ENCODE measurements around the gene CYP46A1.

Gene CYP46A1

DNA sequence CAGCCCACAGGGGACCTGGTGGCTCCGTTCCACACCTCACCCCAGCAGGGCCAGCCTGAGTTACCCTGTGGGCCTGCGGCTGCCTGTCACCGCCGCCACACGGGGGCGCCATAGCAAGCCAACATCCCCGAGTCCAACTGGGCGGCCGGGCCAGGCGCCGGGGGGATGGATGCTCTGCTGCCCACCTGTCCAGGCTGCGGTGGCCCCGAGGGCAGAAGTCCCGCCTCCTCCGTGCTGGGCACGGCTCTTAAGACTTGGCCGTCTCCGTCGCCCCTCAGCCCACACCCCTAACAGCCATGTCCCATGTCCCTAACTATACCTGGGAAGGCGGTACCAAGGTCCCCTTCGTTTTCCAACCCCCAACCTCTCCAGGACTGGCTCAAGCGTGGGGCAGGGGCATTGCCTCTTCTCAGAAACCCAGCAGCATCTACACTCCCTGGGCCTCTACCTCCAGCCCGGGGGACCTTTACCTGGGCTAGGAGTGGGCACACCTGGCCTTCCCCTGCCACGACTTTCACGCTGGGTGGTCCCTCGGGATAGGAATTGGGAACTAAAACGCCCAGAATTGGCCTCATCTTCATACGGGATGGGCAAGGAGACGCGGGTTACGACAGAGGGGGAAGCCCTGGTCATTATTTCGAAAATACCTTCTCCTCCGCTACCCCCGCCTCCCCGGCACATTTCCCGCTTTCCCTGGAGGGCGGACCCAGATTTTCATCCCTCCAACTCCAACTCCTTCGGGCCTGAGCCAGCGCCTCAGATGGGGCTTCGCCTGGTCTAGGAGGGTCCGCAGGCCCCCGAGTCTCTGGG lies 1.1 kb upstream of the CYP46A1 start (continued):
- TF ChIP-seq, protein P1, sequence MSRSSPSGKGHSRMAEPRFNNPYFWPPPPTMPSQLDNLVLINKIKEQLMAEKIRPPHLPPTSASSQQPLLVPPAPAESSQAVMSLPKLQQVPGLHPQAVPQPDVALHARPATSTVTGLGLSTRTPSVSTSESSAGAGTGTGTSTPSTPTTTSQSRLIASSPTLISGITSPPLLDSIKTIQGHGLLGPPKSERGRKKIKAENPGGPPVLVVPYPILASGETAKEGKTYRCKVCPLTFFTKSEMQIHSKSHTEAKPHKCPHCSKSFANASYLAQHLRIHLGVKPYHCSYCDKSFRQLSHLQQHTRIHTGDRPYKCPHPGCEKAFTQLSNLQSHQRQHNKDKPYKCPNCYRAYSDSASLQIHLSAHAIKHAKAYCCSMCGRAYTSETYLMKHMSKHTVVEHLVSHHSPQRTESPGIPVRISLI (tag by site-specific recombination; IDR thresholded peaks at IDR 0.05): no peak
- TF ChIP-seq ZNF23 (tag by site-specific recombination; IDR thresholded peaks at IDR 0.05; ENCODE audit: borderline replicate concordance): no peak
- TF ChIP-seq GLIS2 (tag by site-specific recombination; IDR thresholded peaks at IDR 0.05): peak; percentile 75
- TF ChIP-seq ZNF501 (tag by site-specific recombination; IDR thresholded peaks at IDR 0.05): 0 out of 2 replicates have a peak, but pooled peaks have one; percentile 22
- 0 out of 2 replicates have a peak, but pooled peaks have one; percentile 24 for TF ChIP-seq ZNF76 (tag by site-specific recombination; IDR thresholded peaks at IDR 0.05; ENCODE audit: borderline replicate concordance, low read depth)
- no peak for TF ChIP-seq KLF7 (tag by site-specific recombination; IDR thresholded peaks at IDR 0.05; ENCODE audit: borderline replicate concordance)
- TF ChIP-seq KLF16 (tag by site-specific recombination; IDR thresholded peaks at IDR 0.05): peak; percentile 69; the same call in 1 of the 2 replicates
- TF ChIP-seq ZBTB48 (tag by site-specific recombination; IDR thresholded peaks at IDR 0.05): peak; percentile 85
- TF ChIP-seq, protein P2, sequence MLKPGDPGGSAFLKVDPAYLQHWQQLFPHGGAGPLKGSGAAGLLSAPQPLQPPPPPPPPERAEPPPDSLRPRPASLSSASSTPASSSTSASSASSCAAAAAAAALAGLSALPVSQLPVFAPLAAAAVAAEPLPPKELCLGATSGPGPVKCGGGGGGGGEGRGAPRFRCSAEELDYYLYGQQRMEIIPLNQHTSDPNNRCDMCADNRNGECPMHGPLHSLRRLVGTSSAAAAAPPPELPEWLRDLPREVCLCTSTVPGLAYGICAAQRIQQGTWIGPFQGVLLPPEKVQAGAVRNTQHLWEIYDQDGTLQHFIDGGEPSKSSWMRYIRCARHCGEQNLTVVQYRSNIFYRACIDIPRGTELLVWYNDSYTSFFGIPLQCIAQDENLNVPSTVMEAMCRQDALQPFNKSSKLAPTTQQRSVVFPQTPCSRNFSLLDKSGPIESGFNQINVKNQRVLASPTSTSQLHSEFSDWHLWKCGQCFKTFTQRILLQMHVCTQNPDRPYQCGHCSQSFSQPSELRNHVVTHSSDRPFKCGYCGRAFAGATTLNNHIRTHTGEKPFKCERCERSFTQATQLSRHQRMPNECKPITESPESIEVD (tag by site-specific recombination; IDR thresholded peaks at IDR 0.05): no peak
- TF ChIP-seq SP3 (tag by site-specific recombination; IDR thresholded peaks at IDR 0.05): peak; percentile 16; the same call in 1 of the 2 replicates
- TF ChIP-seq ZNF292 (tag by site-specific recombination; IDR thresholded peaks at IDR 0.05; ENCODE audit: borderline replicate concordance, low read depth): no peak
- TF ChIP-seq, protein P3, sequence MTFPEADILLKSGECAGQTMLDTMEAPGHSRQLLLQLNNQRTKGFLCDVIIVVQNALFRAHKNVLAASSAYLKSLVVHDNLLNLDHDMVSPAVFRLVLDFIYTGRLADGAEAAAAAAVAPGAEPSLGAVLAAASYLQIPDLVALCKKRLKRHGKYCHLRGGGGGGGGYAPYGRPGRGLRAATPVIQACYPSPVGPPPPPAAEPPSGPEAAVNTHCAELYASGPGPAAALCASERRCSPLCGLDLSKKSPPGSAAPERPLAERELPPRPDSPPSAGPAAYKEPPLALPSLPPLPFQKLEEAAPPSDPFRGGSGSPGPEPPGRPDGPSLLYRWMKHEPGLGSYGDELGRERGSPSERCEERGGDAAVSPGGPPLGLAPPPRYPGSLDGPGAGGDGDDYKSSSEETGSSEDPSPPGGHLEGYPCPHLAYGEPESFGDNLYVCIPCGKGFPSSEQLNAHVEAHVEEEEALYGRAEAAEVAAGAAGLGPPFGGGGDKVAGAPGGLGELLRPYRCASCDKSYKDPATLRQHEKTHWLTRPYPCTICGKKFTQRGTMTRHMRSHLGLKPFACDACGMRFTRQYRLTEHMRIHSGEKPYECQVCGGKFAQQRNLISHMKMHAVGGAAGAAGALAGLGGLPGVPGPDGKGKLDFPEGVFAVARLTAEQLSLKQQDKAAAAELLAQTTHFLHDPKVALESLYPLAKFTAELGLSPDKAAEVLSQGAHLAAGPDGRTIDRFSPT (tag by site-specific recombination; IDR thresholded peaks at IDR 0.05): peak; percentile 79
- peak; percentile 66 for TF ChIP-seq ZNF600 (tag by site-specific recombination; IDR thresholded peaks at IDR 0.05)
- no peak for TF ChIP-seq ZNF169 (tag by site-specific recombination; IDR thresholded peaks at IDR 0.05)
- no peak for TF ChIP-seq ZNF510 (tag by site-specific recombination; IDR thresholded peaks at IDR 0.05; ENCODE audit: insufficient replicate concordance)
- TF ChIP-seq, protein P4, sequence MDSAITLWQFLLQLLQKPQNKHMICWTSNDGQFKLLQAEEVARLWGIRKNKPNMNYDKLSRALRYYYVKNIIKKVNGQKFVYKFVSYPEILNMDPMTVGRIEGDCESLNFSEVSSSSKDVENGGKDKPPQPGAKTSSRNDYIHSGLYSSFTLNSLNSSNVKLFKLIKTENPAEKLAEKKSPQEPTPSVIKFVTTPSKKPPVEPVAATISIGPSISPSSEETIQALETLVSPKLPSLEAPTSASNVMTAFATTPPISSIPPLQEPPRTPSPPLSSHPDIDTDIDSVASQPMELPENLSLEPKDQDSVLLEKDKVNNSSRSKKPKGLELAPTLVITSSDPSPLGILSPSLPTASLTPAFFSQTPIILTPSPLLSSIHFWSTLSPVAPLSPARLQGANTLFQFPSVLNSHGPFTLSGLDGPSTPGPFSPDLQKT (IDR thresholded peaks at IDR 0.05; ENCODE audit: borderline replicate concordance, low read depth, low read length): no peak
- TF ChIP-seq, protein P5, sequence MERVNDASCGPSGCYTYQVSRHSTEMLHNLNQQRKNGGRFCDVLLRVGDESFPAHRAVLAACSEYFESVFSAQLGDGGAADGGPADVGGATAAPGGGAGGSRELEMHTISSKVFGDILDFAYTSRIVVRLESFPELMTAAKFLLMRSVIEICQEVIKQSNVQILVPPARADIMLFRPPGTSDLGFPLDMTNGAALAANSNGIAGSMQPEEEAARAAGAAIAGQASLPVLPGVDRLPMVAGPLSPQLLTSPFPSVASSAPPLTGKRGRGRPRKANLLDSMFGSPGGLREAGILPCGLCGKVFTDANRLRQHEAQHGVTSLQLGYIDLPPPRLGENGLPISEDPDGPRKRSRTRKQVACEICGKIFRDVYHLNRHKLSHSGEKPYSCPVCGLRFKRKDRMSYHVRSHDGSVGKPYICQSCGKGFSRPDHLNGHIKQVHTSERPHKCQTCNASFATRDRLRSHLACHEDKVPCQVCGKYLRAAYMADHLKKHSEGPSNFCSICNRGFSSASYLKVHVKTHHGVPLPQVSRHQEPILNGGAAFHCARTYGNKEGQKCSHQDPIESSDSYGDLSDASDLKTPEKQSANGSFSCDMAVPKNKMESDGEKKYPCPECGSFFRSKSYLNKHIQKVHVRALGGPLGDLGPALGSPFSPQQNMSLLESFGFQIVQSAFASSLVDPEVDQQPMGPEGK (tag by site-specific recombination; IDR thresholded peaks at IDR 0.05): peak; percentile 80
- TF ChIP-seq, protein P6, sequence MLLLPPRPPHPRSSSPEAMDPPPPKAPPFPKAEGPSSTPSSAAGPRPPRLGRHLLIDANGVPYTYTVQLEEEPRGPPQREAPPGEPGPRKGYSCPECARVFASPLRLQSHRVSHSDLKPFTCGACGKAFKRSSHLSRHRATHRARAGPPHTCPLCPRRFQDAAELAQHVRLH (tag by site-specific recombination; IDR thresholded peaks at IDR 0.05): 0 out of 2 replicates have a peak, but pooled peaks have one; percentile 12
- TF ChIP-seq, protein P7, sequence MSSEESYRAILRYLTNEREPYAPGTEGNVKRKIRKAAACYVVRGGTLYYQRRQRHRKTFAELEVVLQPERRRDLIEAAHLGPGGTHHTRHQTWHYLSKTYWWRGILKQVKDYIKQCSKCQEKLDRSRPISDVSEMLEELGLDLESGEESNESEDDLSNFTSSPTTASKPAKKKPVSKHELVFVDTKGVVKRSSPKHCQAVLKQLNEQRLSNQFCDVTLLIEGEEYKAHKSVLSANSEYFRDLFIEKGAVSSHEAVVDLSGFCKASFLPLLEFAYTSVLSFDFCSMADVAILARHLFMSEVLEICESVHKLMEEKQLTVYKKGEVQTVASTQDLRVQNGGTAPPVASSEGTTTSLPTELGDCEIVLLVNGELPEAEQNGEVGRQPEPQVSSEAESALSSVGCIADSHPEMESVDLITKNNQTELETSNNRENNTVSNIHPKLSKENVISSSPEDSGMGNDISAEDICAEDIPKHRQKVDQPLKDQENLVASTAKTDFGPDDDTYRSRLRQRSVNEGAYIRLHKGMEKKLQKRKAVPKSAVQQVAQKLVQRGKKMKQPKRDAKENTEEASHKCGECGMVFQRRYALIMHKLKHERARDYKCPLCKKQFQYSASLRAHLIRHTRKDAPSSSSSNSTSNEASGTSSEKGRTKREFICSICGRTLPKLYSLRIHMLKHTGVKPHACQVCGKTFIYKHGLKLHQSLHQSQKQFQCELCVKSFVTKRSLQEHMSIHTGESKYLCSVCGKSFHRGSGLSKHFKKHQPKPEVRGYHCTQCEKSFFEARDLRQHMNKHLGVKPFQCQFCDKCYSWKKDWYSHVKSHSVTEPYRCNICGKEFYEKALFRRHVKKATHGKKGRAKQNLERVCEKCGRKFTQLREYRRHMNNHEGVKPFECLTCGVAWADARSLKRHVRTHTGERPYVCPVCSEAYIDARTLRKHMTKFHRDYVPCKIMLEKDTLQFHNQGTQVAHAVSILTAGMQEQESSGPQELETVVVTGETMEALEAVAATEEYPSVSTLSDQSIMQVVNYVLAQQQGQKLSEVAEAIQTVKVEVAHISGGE (tag by site-specific recombination; conservative IDR thresholded peaks at IDR 0.05; ENCODE audit: low read depth): no peak
- no peak for TF ChIP-seq SALL2 (tag by site-specific recombination; IDR thresholded peaks at IDR 0.05; ENCODE audit: borderline replicate concordance)
- TF ChIP-seq, protein P8, sequence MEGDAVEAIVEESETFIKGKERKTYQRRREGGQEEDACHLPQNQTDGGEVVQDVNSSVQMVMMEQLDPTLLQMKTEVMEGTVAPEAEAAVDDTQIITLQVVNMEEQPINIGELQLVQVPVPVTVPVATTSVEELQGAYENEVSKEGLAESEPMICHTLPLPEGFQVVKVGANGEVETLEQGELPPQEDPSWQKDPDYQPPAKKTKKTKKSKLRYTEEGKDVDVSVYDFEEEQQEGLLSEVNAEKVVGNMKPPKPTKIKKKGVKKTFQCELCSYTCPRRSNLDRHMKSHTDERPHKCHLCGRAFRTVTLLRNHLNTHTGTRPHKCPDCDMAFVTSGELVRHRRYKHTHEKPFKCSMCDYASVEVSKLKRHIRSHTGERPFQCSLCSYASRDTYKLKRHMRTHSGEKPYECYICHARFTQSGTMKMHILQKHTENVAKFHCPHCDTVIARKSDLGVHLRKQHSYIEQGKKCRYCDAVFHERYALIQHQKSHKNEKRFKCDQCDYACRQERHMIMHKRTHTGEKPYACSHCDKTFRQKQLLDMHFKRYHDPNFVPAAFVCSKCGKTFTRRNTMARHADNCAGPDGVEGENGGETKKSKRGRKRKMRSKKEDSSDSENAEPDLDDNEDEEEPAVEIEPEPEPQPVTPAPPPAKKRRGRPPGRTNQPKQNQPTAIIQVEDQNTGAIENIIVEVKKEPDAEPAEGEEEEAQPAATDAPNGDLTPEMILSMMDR (tag by site-specific recombination; IDR thresholded peaks at IDR 0.05): peak; percentile 96
